Activated CD8-positive, alpha-beta T cell treated with anti-CD3 and anti-CD28 coated beads, Interleukin-2, amount 10 ng/mL, durations not matched to agents 7 days and 5 days (primary cell): Measurements from ENCODE around the gene PARM1. TPM values are rescaled to one million over a fixed set of nuclear protein-coding genes. Genes with fewer than 3 reads are reported as not detected.

Source experiments
- ATAC-seq: fragments of 150-1000 bp; cut with Tn5 transposase; one replicate; pipeline ENCODE4 v1.10.0; 2021; ENCODE audit warnings: moderate library complexity
- CTCF ChIA-PET: fragments of 350-600 bp; sonication (Branson Sonifier 250); formaldehyde crosslinking; loops from one replicate; lab custom pipeline; 2021; ENCODE audit warnings: antibody characterized with exemption; lab: Charles Lee
- POLR2A ChIA-PET: fragments of 350-600 bp; sonication (Branson Sonifier 250); formaldehyde crosslinking; loops from one replicate; lab custom pipeline; 2021; ENCODE audit warnings: antibody characterized with exemption; lab: Charles Lee
- DNase-seq: peaks from one replicate; pipeline ENCODE4 v3.0.0-alpha.2; 2020
- H3K27ac Mint-ChIP-seq: one replicate; pipeline ENCODE4 v1.8.0; 2021; ENCODE audit warnings: mild to moderate bottlenecking, mixed read lengths
- H3K27me3 Mint-ChIP-seq: one replicate; pipeline ENCODE4 v1.8.0; 2021; ENCODE audit warnings: low read depth, mixed read lengths
- H3K36me3 Mint-ChIP-seq: one replicate; pipeline ENCODE4 v1.8.0; 2021; ENCODE audit warnings: low read depth, mixed read lengths
- H3K4me1 Mint-ChIP-seq: one replicate; pipeline ENCODE4 v1.8.0; 2021; ENCODE audit warnings: low read depth, mixed read lengths
- H3K4me3 Mint-ChIP-seq: one replicate; pipeline ENCODE4 v1.8.0; 2021; ENCODE audit warnings: mild to moderate bottlenecking, mixed read lengths
- H3K9me3 Mint-ChIP-seq: one replicate; pipeline ENCODE4 v1.8.0; 2022; ENCODE audit warnings: mixed read lengths; ENCODE audit not compliant: insufficient read depth
- total RNA-seq, 2 experiments: library from RNA; stranded (reverse); gene quantifications; one replicate each; pipeline ENCODE4 v1.2.3, GENCODE V29; 2021

Gene PARM1
- total RNA-seq, 2 experiments from 2014 or later: not detected

- no peaks in the 10 kb centered on the region for H3K4me1 Mint-ChIP-seq
- H3K36me3 Mint-ChIP-seq: no peaks in the 10 kb centered on the region
- ChIA-PET CTCF (interaction anchor here (0.5 kb wide), 1 partner anchor 78 kb away, joined by 3 read pairs; no protein-coding TSS in a partner anchor), POLR2A (no interaction called here)
- no peak overlapping the region for H3K4me3 Mint-ChIP-seq
- DNase-seq (no peak), ATAC-seq (no peak)
- H3K9me3 Mint-ChIP-seq: no peaks in the 10 kb centered on the region
- H3K27me3 Mint-ChIP-seq: no peaks in the 10 kb centered on the region
- H3K27ac Mint-ChIP-seq: no peak overlapping the region
These were observed 11.5 kb downstream of the PARM1 start for GRCh38 chr4:74944354-74944793.

- H3K4me3 Mint-ChIP-seq: no peak overlapping the region
- no peaks in the 10 kb centered on the region for H3K4me1 Mint-ChIP-seq
- ChIA-PET POLR2A (no interaction called here), CTCF (no interaction called here)
- H3K27me3 Mint-ChIP-seq: no peaks in the 10 kb centered on the region
- DNase-seq: no peak
- ATAC-seq: no peak
- H3K9me3 Mint-ChIP-seq: no peaks in the 10 kb centered on the region
- H3K36me3 Mint-ChIP-seq: no peaks in the 10 kb centered on the region
- H3K27ac Mint-ChIP-seq: no peak overlapping the region
These were observed 13.3 kb downstream of the PARM1 start for GRCh38 chr4:74946196-74946595.

GRCh38 chr4:74947798-74948197 is 14.9 kb downstream of the PARM1 start:
- no peaks in the 10 kb centered on the region for H3K9me3 Mint-ChIP-seq
- POLR2A ChIA-PET: no interaction called here
- DNase-seq (no peak), ATAC-seq (no peak)
- H3K27ac Mint-ChIP-seq: no peak overlapping the region
- no peak overlapping the region for H3K4me3 Mint-ChIP-seq
- no peaks in the 10 kb centered on the region for H3K4me1 Mint-ChIP-seq
- H3K36me3 Mint-ChIP-seq: no peaks in the 10 kb centered on the region
- no peaks in the 10 kb centered on the region for H3K27me3 Mint-ChIP-seq
- CTCF ChIA-PET: no interaction called here

- Mint-ChIP-seq H3K27ac (no peak overlapping the region), H3K9me3 (no peaks in the 10 kb centered on the region), H3K27me3 (no peaks in the 10 kb centered on the region), H3K4me1 (no peaks in the 10 kb centered on the region), H3K36me3 (no peaks in the 10 kb centered on the region), H3K4me3 (no peak overlapping the region)
- ATAC-seq (no peak), DNase-seq (no peak)
- POLR2A ChIA-PET: no interaction called here
- CTCF ChIA-PET: no interaction called here
These were observed 15.3 kb downstream of the PARM1 start for GRCh38 chr4:74948236-74948635.

- H3K27ac Mint-ChIP-seq: no peak overlapping the region
- H3K36me3 Mint-ChIP-seq: no peaks in the 10 kb centered on the region
- H3K4me3 Mint-ChIP-seq: no peak overlapping the region
- no peaks in the 10 kb centered on the region for H3K9me3 Mint-ChIP-seq
- ChIA-PET POLR2A (no interaction called here), CTCF (no interaction called here)
- DNase-seq (no peak), ATAC-seq (no peak)
- no peaks in the 10 kb centered on the region for H3K4me1 Mint-ChIP-seq
- no peaks in the 10 kb centered on the region for H3K27me3 Mint-ChIP-seq
These were observed 17.3 kb downstream of the PARM1 start for GRCh38 chr4:74950200-74950599.

- no peak overlapping the region for H3K4me3 Mint-ChIP-seq
- POLR2A ChIA-PET: no interaction called here
These were observed 18.0 kb downstream of the PARM1 start for GRCh38 chr4:74950882-74951281.

GRCh38 chr4:74953647-74954046 is 20.7 kb downstream of the PARM1 start:
- H3K27ac Mint-ChIP-seq: no peak overlapping the region
- H3K4me1 Mint-ChIP-seq: no peaks in the 10 kb centered on the region
- DNase-seq (no peak), ATAC-seq (no peak)
- ChIA-PET CTCF (no interaction called here), POLR2A (no interaction called here)
- H3K4me3 Mint-ChIP-seq: no peak overlapping the region
- no peaks in the 10 kb centered on the region for H3K27me3 Mint-ChIP-seq
- no peaks in the 10 kb centered on the region for H3K9me3 Mint-ChIP-seq
- no peaks in the 10 kb centered on the region for H3K36me3 Mint-ChIP-seq

More at GRCh38 chr4:74950882-74951281, 18.0 kb downstream of the PARM1 start:
- no peaks in the 10 kb centered on the region for H3K9me3 Mint-ChIP-seq
- H3K27me3 Mint-ChIP-seq: no peaks in the 10 kb centered on the region
- H3K4me1 Mint-ChIP-seq: no peaks in the 10 kb centered on the region
- H3K27ac Mint-ChIP-seq: no peak overlapping the region
- H3K36me3 Mint-ChIP-seq: no peaks in the 10 kb centered on the region
- CTCF ChIA-PET: no interaction called here
- no peak for ATAC-seq
- no peak for DNase-seq

- ATAC-seq (no peak), DNase-seq (no peak)
- ChIA-PET CTCF (no interaction called here), POLR2A (no interaction called here)
- Mint-ChIP-seq H3K4me1 (no peaks in the 10 kb centered on the region), H3K36me3 (no peaks in the 10 kb centered on the region), H3K27ac (no peak overlapping the region), H3K27me3 (no peaks in the 10 kb centered on the region), H3K4me3 (no peak overlapping the region), H3K9me3 (peaks cover 4% of the 10 kb centered on the region)
These were observed 26.0 kb downstream of the PARM1 start for GRCh38 chr4:74958881-74959280.

GRCh38 chr4:74961230-74961629 is 28.3 kb downstream of the PARM1 start:
- Mint-ChIP-seq H3K27me3 (no peaks in the 10 kb centered on the region), H3K36me3 (no peaks in the 10 kb centered on the region), H3K4me3 (no peak overlapping the region), H3K27ac (no peak overlapping the region), H3K9me3 (peaks cover 4% of the 10 kb centered on the region), H3K4me1 (no peaks in the 10 kb centered on the region)
- POLR2A ChIA-PET: no interaction called here
- DNase-seq (no peak), ATAC-seq (no peak)
- CTCF ChIA-PET: no interaction called here

GRCh38 chr4:74962584-74962983 is 29.7 kb downstream of the PARM1 start:
- ATAC-seq (no peak), DNase-seq (no peak)
- Mint-ChIP-seq H3K9me3 (peaks cover 4% of the 10 kb centered on the region), H3K36me3 (no peaks in the 10 kb centered on the region), H3K4me1 (no peaks in the 10 kb centered on the region), H3K27ac (no peak overlapping the region), H3K27me3 (no peaks in the 10 kb centered on the region), H3K4me3 (no peak overlapping the region)
- CTCF ChIA-PET: no interaction called here
- POLR2A ChIA-PET: no interaction called here

GRCh38 chr4:74964311-74964710 is 31.4 kb downstream of the PARM1 start:
- H3K9me3 Mint-ChIP-seq: peaks cover 4% of the 10 kb centered on the region
- no peaks in the 10 kb centered on the region for H3K36me3 Mint-ChIP-seq
- H3K4me1 Mint-ChIP-seq: no peaks in the 10 kb centered on the region
- no peaks in the 10 kb centered on the region for H3K27me3 Mint-ChIP-seq
- no peak overlapping the region for H3K4me3 Mint-ChIP-seq
- CTCF ChIA-PET: no interaction called here
- no peak for ATAC-seq
- DNase-seq: no peak
- H3K27ac Mint-ChIP-seq: no peak overlapping the region
- POLR2A ChIA-PET: no interaction called here

- no peak overlapping the region for H3K27ac Mint-ChIP-seq
- no peak overlapping the region for H3K4me3 Mint-ChIP-seq
- ATAC-seq (no peak), DNase-seq (no peak)
- CTCF ChIA-PET: no interaction called here
- H3K9me3 Mint-ChIP-seq: no peaks in the 10 kb centered on the region
- no peaks in the 10 kb centered on the region for H3K4me1 Mint-ChIP-seq
- POLR2A ChIA-PET: no interaction called here
- no peaks in the 10 kb centered on the region for H3K27me3 Mint-ChIP-seq
- H3K36me3 Mint-ChIP-seq: no peaks in the 10 kb centered on the region
These were observed 34.4 kb downstream of the PARM1 start for GRCh38 chr4:74967324-74967723.

- Mint-ChIP-seq H3K4me3 (no peak overlapping the region), H3K27me3 (no peaks in the 10 kb centered on the region), H3K36me3 (no peaks in the 10 kb centered on the region), H3K4me1 (no peaks in the 10 kb centered on the region), H3K9me3 (no peaks in the 10 kb centered on the region), H3K27ac (no peak overlapping the region)
- CTCF ChIA-PET: no interaction called here
- DNase-seq: no peak
- POLR2A ChIA-PET: no interaction called here
- no peak for ATAC-seq
These were observed 35.7 kb downstream of the PARM1 start for GRCh38 chr4:74968456-74969164.
